Fibroblast of the conjunctiva (primary cell): ENCODE data around the gene BLNK.
"Not testable (repeated sequence)": the region's sequence is repeated elsewhere in the genome, so short reads cannot be mapped to it uniquely, and the experiment has no call there.

Experiments
- DNase-seq: peaks from one replicate; pipeline ENCODE4 v3.0.0-alpha.2; 2010; ENCODE audit warnings: low read depth

BLNK gene

GRCh38 chr10:96225119-96225518 lies 46.2 kb downstream of the BLNK start:
- no peak for DNase-seq

GRCh38 chr10:96222908-96223307 lies 48.5 kb downstream of the BLNK start:
- DNase-seq, result no peak

GRCh38 chr10:96222441-96222840 lies 48.9 kb downstream of the BLNK start:
- DNase-seq, result no peak

- no peak for DNase-seq
Measured at GRCh38 chr10:96218826-96219225, 52.5 kb downstream of the BLNK start.

- no peak for DNase-seq
Measured at GRCh38 chr10:96217711-96218110, 53.7 kb downstream of the BLNK start.

- no peak for DNase-seq
Measured at GRCh38 chr10:96216775-96217174, 54.6 kb downstream of the BLNK start.

GRCh38 chr10:96212911-96213310 lies 58.5 kb downstream of the BLNK start:
- DNase-seq, result no peak

- no peak for DNase-seq
Measured at GRCh38 chr10:96211764-96212163, 59.6 kb downstream of the BLNK start.

- DNase-seq, result no peak
Measured at GRCh38 chr10:96208946-96209345, 62.4 kb downstream of the BLNK start.

GRCh38 chr10:96208271-96208670 lies 63.1 kb downstream of the BLNK start:
- DNase-seq, result no peak

GRCh38 chr10:96205580-96205979 lies 65.8 kb downstream of the BLNK start:
- DNase-seq, result no peak

GRCh38 chr10:96201525-96201924 lies 69.8 kb downstream of the BLNK start:
- DNase-seq, result no peak

GRCh38 chr10:96189505-96189904 lies 81.9 kb downstream of the BLNK start:
- not testable (repeated sequence) for DNase-seq

- no peak for DNase-seq
Measured at GRCh38 chr10:96188916-96189315, 82.5 kb downstream of the BLNK start.

- no peak for DNase-seq
Measured at GRCh38 chr10:96188421-96188820, 82.9 kb downstream of the BLNK start.

GRCh38 chr10:96176985-96177384 lies 94.4 kb downstream of the BLNK start:
- DNase-seq, result no peak

- DNase-seq, result no peak
Measured at GRCh38 chr10:96172666-96173065, 98.7 kb downstream of the BLNK start.

- DNase-seq, result no peak
Measured at GRCh38 chr10:96170230-96170629, 101.1 kb downstream of the BLNK start.

- DNase-seq, result no peak
Measured at GRCh38 chr10:96168546-96168945, 102.8 kb downstream of the BLNK start.

- DNase-seq, result no peak
Measured at GRCh38 chr10:96165726-96166125, 105.6 kb downstream of the BLNK start.

GRCh38 chr10:96153070-96153469 lies 118.3 kb downstream of the BLNK start:
- no peak for DNase-seq

- no peak for DNase-seq
Measured at GRCh38 chr10:96152437-96152836, 118.9 kb downstream of the BLNK start.
